ENCODE measurements around the gene PTPN5.

DNA sequence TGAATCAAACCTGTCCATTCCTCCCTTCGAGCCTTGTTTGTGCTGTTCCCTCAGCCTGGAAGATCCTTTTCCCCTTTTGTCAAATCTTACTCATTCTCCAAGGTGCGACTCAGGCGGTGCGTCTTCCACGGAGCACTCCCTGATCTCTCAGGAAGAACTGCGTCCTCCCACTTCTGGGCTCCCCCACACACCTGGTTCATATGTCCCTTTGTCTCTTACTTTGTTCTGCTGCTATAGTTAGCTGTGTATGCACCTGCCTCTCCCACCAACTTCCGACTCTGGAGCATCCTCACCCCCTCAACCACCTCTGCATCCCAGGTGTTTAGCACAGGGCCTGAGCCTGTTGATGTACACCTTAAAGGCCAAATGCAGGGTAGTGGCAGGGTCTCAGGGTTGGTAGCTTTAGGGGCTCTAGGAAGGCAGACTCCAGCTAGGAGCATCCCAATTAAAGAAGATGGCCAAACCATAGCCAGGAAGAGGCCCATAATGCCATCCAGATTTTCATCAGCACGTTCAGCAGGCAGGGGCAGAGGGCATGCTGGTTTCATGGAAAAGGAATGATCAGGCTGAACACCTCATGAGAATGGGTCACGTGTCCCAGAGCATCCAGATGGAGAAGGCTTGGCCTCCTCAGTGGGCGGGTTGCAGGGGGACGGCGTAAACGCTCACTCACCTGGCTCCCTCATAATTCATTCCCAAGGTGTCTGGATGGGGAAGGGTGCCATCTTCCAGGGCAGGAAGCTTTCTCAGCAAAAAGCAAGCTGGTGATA is 20.1 kb downstream of the PTPN5 start:
- TF ChIP-seq GATA2 (IDR thresholded peaks at IDR 0.05; ENCODE audit: low read depth, low read length), result no peak
- TF ChIP-seq GATA3 (IDR thresholded peaks at IDR 0.05; ENCODE audit: low read depth, low read length), result no peak

Measured in SH-SY5Y (cell line).